Testis (tissue), 2 donors: ENCODE data around the gene CAMTA1.

ENCODE experiments used
- CTCF ChIP-seq, 3 experiments: fragments of 450-650 bp in 2 of 3; fragments of 200-600 bp in 1 of 3; sonication (generic) in 1 of 3; IDR thresholded peaks; one replicate each; pipeline ENCODE4 v1.5.1; 2016 to 2019; ENCODE audit warnings: antibody characterized with exemption in 3 of 3, mild to moderate bottlenecking in 2 of 3, moderate library complexity in 1 of 3
- POLR2A ChIP-seq: fragments of 450-650 bp; IDR thresholded peaks from one replicate; pipeline ENCODE4 v1.6.1; 2017; ENCODE audit warnings: antibody characterized with exemption, mild to moderate bottlenecking, moderate library complexity

GRCh38 chr1:7485086-7485780 lies 700.0 kb downstream of the CAMTA1 start:
- TF ChIP-seq CTCF (IDR thresholded peaks at IDR 0.05), result no peak
- TF ChIP-seq POLR2A, result no peak
